ENCODE data around the gene CIB4.

- TF ChIP-seq, protein P1, sequence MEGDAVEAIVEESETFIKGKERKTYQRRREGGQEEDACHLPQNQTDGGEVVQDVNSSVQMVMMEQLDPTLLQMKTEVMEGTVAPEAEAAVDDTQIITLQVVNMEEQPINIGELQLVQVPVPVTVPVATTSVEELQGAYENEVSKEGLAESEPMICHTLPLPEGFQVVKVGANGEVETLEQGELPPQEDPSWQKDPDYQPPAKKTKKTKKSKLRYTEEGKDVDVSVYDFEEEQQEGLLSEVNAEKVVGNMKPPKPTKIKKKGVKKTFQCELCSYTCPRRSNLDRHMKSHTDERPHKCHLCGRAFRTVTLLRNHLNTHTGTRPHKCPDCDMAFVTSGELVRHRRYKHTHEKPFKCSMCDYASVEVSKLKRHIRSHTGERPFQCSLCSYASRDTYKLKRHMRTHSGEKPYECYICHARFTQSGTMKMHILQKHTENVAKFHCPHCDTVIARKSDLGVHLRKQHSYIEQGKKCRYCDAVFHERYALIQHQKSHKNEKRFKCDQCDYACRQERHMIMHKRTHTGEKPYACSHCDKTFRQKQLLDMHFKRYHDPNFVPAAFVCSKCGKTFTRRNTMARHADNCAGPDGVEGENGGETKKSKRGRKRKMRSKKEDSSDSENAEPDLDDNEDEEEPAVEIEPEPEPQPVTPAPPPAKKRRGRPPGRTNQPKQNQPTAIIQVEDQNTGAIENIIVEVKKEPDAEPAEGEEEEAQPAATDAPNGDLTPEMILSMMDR (IDR thresholded peaks at IDR 0.05): no peak
- no peak for TF ChIP-seq EP300 (IDR thresholded peaks at IDR 0.05)
Measured at GRCh38 chr2:26609839-26610277, 31.3 kb downstream of the CIB4 start.

All from ovary (tissue), 3 donors.